Measurements from ENCODE around the gene AFAP1L2. TPM values are rescaled to one million over a fixed set of nuclear protein-coding genes. Genes with fewer than 3 reads are reported as not detected.

The AFAP1L2 gene
- polyA plus RNA-seq, 1 experiment, result 0.07 TPM

DNA sequence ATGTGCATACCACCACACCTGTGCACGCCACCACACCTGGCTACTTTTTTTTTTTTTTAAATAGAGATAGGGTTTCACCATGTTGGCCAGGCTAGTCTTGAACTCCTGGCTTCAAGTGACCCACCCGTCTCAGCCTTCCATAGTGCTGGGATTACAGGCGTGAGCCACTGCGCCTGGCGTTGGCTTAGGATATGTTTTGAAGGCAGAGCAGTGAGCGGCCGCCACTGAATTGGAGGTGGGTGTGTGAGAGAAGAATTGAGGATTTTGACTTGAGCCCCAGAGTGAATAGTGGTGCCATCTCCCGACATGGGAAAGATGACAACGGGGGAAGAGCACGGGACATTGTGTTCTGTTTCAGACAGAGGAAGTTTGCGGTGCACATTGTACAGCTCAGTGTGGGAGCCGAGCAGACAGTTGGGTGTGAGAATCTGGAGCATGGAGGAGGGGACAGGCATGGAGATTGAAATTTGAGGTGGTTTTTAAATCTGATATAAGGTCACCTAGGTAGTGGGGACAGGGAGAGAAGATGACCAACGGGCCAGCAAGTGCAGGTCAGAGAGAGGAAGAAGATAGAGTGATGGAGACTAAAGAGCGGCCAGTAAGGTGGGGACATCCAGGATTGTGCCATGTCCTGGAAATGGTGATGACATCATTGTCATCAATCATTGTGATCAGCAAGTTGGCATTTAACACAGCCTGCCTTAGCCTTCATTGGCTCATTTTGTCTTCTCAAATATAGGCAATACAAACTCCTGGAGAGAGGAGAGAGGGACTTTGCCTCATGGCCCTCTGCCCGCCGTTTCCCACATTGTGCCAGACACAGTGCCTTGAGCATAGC lies 129.5 kb downstream of the AFAP1L2 start:
- no peak for DNase-seq (ENCODE audit: low read depth, low spot score)
- no peak overlapping the region for H3K27ac ChIP-seq (ENCODE audit: low read depth, low read length)
- CTCF ChIA-PET, result no interaction called here

DNA sequence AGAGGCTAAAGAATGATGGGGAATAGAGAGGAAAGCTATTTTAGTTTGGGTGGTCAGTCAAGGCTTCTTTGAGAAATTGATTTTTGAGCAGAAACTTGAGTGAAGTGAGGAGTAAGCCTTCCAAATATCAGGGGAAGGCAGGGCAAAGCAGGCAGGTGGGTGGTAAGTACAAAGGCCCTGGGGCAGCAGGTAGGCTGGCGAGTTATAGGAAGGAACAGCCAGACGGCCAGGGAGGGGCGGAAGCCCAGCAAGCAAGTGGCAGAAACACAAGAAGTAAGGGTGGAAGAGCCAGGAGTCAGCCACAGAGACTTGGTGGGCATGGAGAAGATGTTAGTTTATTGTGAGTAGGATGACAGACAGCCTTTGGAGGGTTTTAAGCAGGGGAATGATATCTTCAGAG lies 130.4 kb downstream of the AFAP1L2 start:
- Histone ChIP-seq H3K4me3 (ENCODE audit: low read depth, low read length) (no peak overlapping the region), H3K9me3 (ENCODE audit: control insufficient read depth, insufficient read depth, low read length) (no peaks in the 10 kb centered on the region; the same call in 1 of the 2 replicates), H3K27ac (ENCODE audit: low read depth, low read length) (no peak overlapping the region), H3K27me3 (ENCODE audit: control insufficient read depth, insufficient read depth, low read length) (peaks cover 9% of the 10 kb centered on the region)
- TF ChIP-seq, protein P1, sequence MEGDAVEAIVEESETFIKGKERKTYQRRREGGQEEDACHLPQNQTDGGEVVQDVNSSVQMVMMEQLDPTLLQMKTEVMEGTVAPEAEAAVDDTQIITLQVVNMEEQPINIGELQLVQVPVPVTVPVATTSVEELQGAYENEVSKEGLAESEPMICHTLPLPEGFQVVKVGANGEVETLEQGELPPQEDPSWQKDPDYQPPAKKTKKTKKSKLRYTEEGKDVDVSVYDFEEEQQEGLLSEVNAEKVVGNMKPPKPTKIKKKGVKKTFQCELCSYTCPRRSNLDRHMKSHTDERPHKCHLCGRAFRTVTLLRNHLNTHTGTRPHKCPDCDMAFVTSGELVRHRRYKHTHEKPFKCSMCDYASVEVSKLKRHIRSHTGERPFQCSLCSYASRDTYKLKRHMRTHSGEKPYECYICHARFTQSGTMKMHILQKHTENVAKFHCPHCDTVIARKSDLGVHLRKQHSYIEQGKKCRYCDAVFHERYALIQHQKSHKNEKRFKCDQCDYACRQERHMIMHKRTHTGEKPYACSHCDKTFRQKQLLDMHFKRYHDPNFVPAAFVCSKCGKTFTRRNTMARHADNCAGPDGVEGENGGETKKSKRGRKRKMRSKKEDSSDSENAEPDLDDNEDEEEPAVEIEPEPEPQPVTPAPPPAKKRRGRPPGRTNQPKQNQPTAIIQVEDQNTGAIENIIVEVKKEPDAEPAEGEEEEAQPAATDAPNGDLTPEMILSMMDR (IDR thresholded peaks at IDR 0.05; ENCODE audit: low read depth, low read length), result no peak
- no peak for DNase-seq (ENCODE audit: low read depth, low spot score)
- ChIA-PET CTCF (no interaction called here), POLR2A (no interaction called here)

More for the DNA sequence above, 129.5 kb downstream of the AFAP1L2 start:
- Histone ChIP-seq H3K27me3 (ENCODE audit: control insufficient read depth, insufficient read depth, low read length) (peaks cover 9% of the 10 kb centered on the region), H3K4me3 (ENCODE audit: low read depth, low read length) (no peak overlapping the region), H3K9me3 (ENCODE audit: control insufficient read depth, insufficient read depth, low read length) (no peaks in the 10 kb centered on the region; the same call in 1 of the 2 replicates)
- TF ChIP-seq, protein P1 (IDR thresholded peaks at IDR 0.05; ENCODE audit: low read depth, low read length), result no peak
- POLR2A ChIA-PET, result no interaction called here

DNA sequence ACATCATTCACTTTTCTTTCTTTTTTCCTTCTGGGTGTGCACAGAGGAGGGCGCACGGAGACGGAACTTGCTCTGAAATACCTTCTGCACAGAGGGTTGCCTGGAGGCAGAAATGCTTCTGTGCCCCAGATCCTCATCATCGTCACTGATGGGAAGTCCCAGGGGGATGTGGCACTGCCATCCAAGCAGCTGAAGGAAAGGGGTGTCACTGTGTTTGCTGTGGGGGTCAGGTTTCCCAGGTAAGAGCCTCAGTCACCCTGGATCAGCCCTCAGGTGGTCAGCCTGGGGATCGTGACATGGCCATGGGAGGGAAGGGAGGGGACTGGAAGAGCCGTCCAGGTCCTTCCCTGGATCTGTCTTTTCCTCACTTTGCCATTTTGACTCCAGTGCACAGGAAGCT lies 131.6 kb downstream of the AFAP1L2 start:
- CTCF ChIA-PET, result interaction anchor here (1.4 to 1.7 kb wide), 2 partner anchors 12 to 32 kb away, joined by 3 to 10 read pairs; no protein-coding TSS in a partner anchor
- Histone ChIP-seq H3K27me3 (ENCODE audit: control insufficient read depth, insufficient read depth, low read length) (peaks cover 3% of the 10 kb centered on the region), H3K4me3 (ENCODE audit: low read depth, low read length) (no peak overlapping the region), H3K9me3 (ENCODE audit: control insufficient read depth, insufficient read depth, low read length) (no peaks in the 10 kb centered on the region; the same call in 1 of the 2 replicates), H3K27ac (ENCODE audit: low read depth, low read length) (no peak overlapping the region)
- TF ChIP-seq, protein P1 (IDR thresholded peaks at IDR 0.05; ENCODE audit: low read depth, low read length), result no peak
- POLR2A ChIA-PET, result interaction anchor here (0.7 to 1.4 kb wide), 2 partner anchors 31 to 113 kb away, joined by 3 to 7 read pairs; no protein-coding TSS in a partner anchor
- no peak for DNase-seq (ENCODE audit: low read depth, low spot score)

DNA sequence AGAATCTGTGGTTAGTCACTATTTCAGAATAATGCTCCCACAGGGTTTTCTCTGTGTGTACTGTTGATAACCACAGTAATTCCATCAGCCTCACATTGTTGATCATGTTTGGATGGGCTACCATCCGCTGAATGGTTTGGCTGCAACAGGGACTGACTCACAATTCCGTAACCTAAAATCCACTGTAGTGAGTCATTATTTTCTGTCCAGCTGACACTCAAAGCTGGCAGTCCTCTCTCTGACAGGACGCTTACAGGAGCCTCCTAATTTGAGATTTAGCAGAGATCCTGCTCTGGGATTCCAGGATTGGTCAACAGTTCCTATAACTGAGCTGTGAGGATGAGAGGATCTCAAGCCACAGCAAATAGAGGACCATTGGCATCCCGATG lies 132.5 kb downstream of the AFAP1L2 start:
- Histone ChIP-seq H3K27ac (ENCODE audit: low read depth, low read length) (no peak overlapping the region), H3K9me3 (ENCODE audit: control insufficient read depth, insufficient read depth, low read length) (no peaks in the 10 kb centered on the region), H3K27me3 (ENCODE audit: control insufficient read depth, insufficient read depth, low read length) (peaks cover 2% of the 10 kb centered on the region), H3K4me3 (ENCODE audit: low read depth, low read length) (no peak overlapping the region)
- POLR2A ChIA-PET, result interaction anchor here (1.0 to 1.4 kb wide), 2 partner anchors 32 to 85 kb away, joined by 3 to 7 read pairs; no protein-coding TSS in a partner anchor
- peak; percentile 76 for DNase-seq (ENCODE audit: low read depth, low spot score)
- CTCF ChIA-PET, result interaction anchor here (1.4 to 1.7 kb wide), 2 partner anchors 11 to 32 kb away, joined by 3 to 10 read pairs; no protein-coding TSS in a partner anchor
- TF ChIP-seq, protein P1 (IDR thresholded peaks at IDR 0.05; ENCODE audit: low read depth, low read length), result no peak

All from AG04450 (cell line).